IMR-90 (cell line): ENCODE results near the gene SIPA1.

Experiments used
- BHLHE40 ChIP-seq: fragments of 150-350 bp; IDR thresholded peaks from 2 replicates; pipeline ENCODE4 v1.6.1; 2016; ENCODE audit warnings: mild to moderate bottlenecking, low read depth, low read length
- FOS ChIP-seq: fragments of 150-350 bp; IDR thresholded peaks from 2 replicates; pipeline ENCODE4 v1.6.1; 2016; ENCODE audit warnings: low read depth, low read length
- MAZ ChIP-seq: IDR thresholded peaks from 2 replicates; pipeline ENCODE4 v1.6.1; 2012; ENCODE audit warnings: low read depth, mild to moderate bottlenecking, low read length, improper control_type of control experiment, moderate library complexity, borderline replicate concordance
- MXI1 ChIP-seq: IDR thresholded peaks from 2 replicates; pipeline ENCODE4 v1.6.1; 2012; ENCODE audit warnings: low read depth, mild to moderate bottlenecking, low read length, moderate library complexity, borderline replicate concordance
- POLR2A ChIP-seq: IDR thresholded peaks from 2 replicates; pipeline ENCODE4 v1.6.1; 2012; ENCODE audit warnings: mild to moderate bottlenecking, low read depth, low read length
- RFX5 ChIP-seq: IDR thresholded peaks from 2 replicates; pipeline ENCODE4 v1.8.0; 2012; ENCODE audit warnings: low read depth, mild to moderate bottlenecking, low read length, moderate library complexity
- SMC3 ChIP-seq: fragments of 150-350 bp; IDR thresholded peaks from 2 replicates; pipeline ENCODE4 v1.6.1; 2016; ENCODE audit warnings: low read depth, mild to moderate bottlenecking, antibody characterized with exemption, low read length, moderate library complexity
- TF ChIP-seq, protein P1 (sequence below): conservative IDR thresholded peaks from 2 replicates; pipeline ENCODE4 v1.5.1; 2012; ENCODE audit warnings: mild to moderate bottlenecking, low read depth, low read length, improper control_type of control experiment

DNA sequence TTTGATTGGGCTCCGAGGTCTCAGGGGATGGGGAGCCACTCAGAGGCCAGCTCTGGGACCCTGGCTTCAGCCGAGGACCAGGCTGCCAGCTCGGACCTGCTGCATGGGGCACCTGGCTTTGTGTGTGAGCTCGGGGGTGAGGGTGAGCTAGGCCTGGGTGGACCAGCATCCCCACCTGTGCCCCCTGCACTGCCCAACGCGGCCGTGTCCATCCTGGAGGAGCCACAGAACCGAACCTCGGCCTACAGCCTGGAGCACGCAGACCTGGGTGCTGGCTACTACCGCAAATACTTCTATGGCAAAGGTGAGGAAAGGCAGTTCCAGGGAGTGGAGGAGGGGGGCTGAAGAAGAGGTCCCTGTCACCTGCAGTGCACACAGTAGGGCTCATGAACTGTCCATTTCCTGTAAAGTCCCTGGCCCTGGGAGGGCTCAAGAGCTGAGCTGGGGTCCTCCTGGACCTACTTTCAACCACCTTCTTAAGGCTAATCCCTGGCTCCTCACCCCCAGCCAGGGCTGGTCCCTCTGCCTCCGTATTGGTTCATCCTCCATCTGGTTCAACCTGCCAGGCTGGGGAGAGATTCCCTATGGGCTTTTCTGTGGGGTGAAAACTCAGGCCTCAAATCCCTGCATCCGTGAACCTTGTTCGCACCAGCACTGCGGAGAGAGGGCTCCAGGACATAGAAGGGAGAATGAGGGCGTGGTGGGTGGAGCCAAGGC, 3.6 kb downstream of the SIPA1 start:
- TF ChIP-seq MXI1 (no peak), SMC3 (no peak), POLR2A (no peak), MAZ (no peak), FOS (no peak), RFX5 (no peak), BHLHE40 (no peak)
- TF ChIP-seq, protein P1, sequence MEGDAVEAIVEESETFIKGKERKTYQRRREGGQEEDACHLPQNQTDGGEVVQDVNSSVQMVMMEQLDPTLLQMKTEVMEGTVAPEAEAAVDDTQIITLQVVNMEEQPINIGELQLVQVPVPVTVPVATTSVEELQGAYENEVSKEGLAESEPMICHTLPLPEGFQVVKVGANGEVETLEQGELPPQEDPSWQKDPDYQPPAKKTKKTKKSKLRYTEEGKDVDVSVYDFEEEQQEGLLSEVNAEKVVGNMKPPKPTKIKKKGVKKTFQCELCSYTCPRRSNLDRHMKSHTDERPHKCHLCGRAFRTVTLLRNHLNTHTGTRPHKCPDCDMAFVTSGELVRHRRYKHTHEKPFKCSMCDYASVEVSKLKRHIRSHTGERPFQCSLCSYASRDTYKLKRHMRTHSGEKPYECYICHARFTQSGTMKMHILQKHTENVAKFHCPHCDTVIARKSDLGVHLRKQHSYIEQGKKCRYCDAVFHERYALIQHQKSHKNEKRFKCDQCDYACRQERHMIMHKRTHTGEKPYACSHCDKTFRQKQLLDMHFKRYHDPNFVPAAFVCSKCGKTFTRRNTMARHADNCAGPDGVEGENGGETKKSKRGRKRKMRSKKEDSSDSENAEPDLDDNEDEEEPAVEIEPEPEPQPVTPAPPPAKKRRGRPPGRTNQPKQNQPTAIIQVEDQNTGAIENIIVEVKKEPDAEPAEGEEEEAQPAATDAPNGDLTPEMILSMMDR: no peak
